CD1c-positive myeloid dendritic cell (primary cell): Measurements from ENCODE around the gene MRPL18.
"Not testable (repeated sequence)": the region's sequence is repeated elsewhere in the genome, so short reads cannot be mapped to it uniquely, and the experiment has no call there.

Source experiments
- DNase-seq: peaks from one replicate; pipeline ENCODE4 v3.0.0-alpha.2; 2016; ENCODE audit errors: extremely low spot score

The MRPL18 gene

GRCh38 chr6:159772196-159772595 lies 18.1 kb upstream of the MRPL18 start:
- no peak for DNase-seq

- DNase-seq, result no peak
Observed at GRCh38 chr6:159777240-159777904, 12.9 kb upstream of the MRPL18 start.

- no peak for DNase-seq
Observed at GRCh38 chr6:159778131-159778530, 12.1 kb upstream of the MRPL18 start.

GRCh38 chr6:159778542-159779103 lies 11.6 kb upstream of the MRPL18 start:
- DNase-seq, result no peak

- no peak for DNase-seq
Observed at GRCh38 chr6:159788276-159788675, 2.0 kb upstream of the MRPL18 start.

GRCh38 chr6:159788753-159789376 lies 1.4 kb upstream of the MRPL18 start:
- DNase-seq, result peak; percentile 34

GRCh38 chr6:159789377-159790148 lies 704 bp upstream of the MRPL18 start, which contains the start of gene TCP1:
TCP1 (minus strand) TSS chr6:159789602; CDS start chr6:159789468, 134 bp downstream.
- peak; percentile 100 for DNase-seq

GRCh38 chr6:159790956-159791598 lies 810 bp downstream of the MRPL18 start:
- DNase-seq, result peak; percentile 30

GRCh38 chr6:159794976-159795375 lies 4.7 kb downstream of the MRPL18 start:
- not testable (repeated sequence) for DNase-seq

- no peak for DNase-seq
Observed at GRCh38 chr6:159797554-159797953, 7.3 kb downstream of the MRPL18 start.

- no peak for DNase-seq
Observed at GRCh38 chr6:159800141-159800865, 10.0 kb downstream of the MRPL18 start, which contains the start of gene PNLDC1. PNLDC1 (plus strand) TSS chr6:159800276; CDS start chr6:159800308, 32 bp downstream.

GRCh38 chr6:159801935-159802334 lies 11.7 kb downstream of the MRPL18 start:
- DNase-seq, result no peak

GRCh38 chr6:159804504-159804903 lies 14.2 kb downstream of the MRPL18 start:
- DNase-seq, result no peak

- no peak for DNase-seq
Observed at GRCh38 chr6:159805440-159806020, 15.3 kb downstream of the MRPL18 start.

- DNase-seq, result no peak
Observed at GRCh38 chr6:159806021-159806458, 15.8 kb downstream of the MRPL18 start.

GRCh38 chr6:159807150-159807858 lies 17.0 kb downstream of the MRPL18 start:
- no peak for DNase-seq

- DNase-seq, result no peak
Observed at GRCh38 chr6:159808647-159809046, 18.4 kb downstream of the MRPL18 start.

GRCh38 chr6:159809149-159809548 lies 18.9 kb downstream of the MRPL18 start:
- no peak for DNase-seq

- no peak for DNase-seq
Observed at GRCh38 chr6:159813781-159814180, 23.5 kb downstream of the MRPL18 start.

GRCh38 chr6:159815410-159815809 lies 25.1 kb downstream of the MRPL18 start:
- DNase-seq, result no peak
